ENCODE results near the gene RPSA. TPM values are rescaled to one million over a fixed set of nuclear protein-coding genes. Genes with fewer than 3 reads are reported as not detected.
"Not testable (repeated sequence)": the region's sequence is repeated elsewhere in the genome, so short reads cannot be mapped to it uniquely, and the experiment has no call there.

The RPSA gene
- total and polyA plus RNA-seq, 3 donors from 2014 or later = 387 to 858 (median 661) TPM

- Histone ChIP-seq H3K4me1 (no peaks in the 10 kb centered on the region), H3K36me3 (ENCODE audit: low read depth, missing control alignments) (no peaks in the 10 kb centered on the region), H3K27ac (no peak overlapping the region), H3K27me3 (no peaks in the 10 kb centered on the region), H3K9me3 (no peaks in the 10 kb centered on the region), H3K4me3 (no peak overlapping the region)
- 97 to 100% methylated on average over 2 of the region's 2 CpGs for WGBS, 2 donors
- intact Hi-C loops (cut with DNase I; ENCODE audit: low total_unique reads) = no loop called here
- DNase-seq = no peak
- TF ChIP-seq POLR2A (IDR thresholded peaks at IDR 0.05) (no peak), CTCF (IDR thresholded peaks at IDR 0.05) (no peak)
These were observed 43.7 kb upstream of the RPSA start for GRCh38 chr3:39362812-39363211.

DNA sequence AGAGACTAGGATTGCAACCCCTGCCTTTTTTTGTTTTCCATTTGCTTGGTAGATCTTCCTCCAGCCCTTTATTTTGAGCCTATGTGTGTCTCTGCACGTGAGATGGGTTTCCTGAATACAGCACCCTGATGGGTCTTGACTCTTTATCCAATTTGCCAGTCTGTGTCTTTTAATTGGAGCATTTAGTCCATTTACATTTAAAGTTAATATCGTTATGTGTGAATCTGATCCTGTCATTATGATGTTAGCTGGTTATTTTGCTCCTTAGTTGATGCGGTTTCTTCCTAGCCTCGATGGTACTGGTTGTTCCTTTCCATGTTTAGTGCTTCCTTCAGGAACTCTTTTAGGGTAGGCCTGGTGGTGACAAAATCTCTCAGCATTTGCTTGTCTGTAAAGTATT, 36.1 kb upstream of the RPSA start:
- H3K9me3 ChIP-seq; H3K27ac ChIP-seq; DNase-seq; H3K4me3 ChIP-seq; H3K36me3 ChIP-seq (ENCODE audit: low read depth, missing control alignments); H3K27me3 ChIP-seq; H3K4me1 ChIP-seq; intact Hi-C loops (cut with DNase I; ENCODE audit: low total_unique reads): not testable (repeated sequence)
- WGBS, 2 donors = 90 to 95% methylated on average over 4 of the region's 4 CpGs

DNA sequence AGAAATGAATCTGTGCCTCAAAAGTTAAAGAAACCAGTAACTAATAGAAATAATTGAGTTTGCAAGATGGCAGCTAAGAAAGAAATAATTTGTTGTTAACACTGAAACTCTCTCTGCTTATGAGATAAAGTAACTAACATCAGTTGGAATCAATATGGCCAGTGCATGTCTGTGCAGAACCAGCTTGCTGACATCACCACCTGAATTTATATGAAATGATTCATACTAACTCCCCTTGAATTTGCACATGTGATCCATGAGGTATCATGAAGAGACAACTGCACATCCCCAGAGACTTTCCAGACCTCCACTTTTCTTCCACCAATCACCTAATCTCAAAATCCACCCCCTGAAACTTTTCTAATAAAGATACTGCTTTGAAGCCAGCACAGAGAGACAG, 33.7 kb upstream of the RPSA start:
- Histone ChIP-seq H3K4me1 (no peaks in the 10 kb centered on the region), H3K4me3 (no peak overlapping the region), H3K27ac (no peak overlapping the region), H3K9me3 (no peaks in the 10 kb centered on the region), H3K27me3 (no peaks in the 10 kb centered on the region), H3K36me3 (ENCODE audit: low read depth, missing control alignments) (no peaks in the 10 kb centered on the region)
- no peak for DNase-seq
- TF ChIP-seq POLR2A (IDR thresholded peaks at IDR 0.05) (no peak), CTCF (IDR thresholded peaks at IDR 0.05) (no peak)
- intact Hi-C loops (cut with DNase I; ENCODE audit: low total_unique reads) = no loop called here

DNA sequence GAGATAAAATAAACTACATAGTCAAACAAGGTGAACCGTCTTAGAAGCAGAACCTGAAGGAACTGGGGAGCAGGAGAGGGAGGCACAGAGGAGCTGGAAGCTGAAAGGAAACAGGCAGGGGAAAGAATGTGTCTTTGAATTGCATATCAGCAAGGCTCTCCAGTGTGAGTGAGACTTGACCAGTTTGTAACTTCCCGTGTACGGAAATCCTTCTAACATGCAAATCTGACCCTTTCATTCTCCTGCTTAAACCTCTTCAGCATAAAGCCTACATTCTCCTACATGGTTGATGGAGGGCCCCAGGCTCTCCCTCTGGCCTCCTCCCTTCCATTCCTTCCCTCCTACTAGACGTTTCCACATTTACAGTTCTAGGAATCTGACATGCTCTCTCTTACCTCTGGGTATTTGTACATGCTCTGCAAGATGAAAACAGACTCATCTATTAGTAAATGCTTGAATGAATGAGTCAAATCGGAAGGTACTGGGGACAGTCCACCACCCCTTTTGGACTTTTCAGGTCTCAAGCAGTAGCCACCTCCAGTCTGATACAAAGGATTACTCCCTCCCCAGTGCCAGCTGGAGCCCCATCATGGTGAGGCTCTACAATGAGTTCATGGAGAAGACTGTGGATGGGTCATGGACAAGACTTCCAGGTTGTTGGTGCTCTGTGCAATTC, 29.4 kb upstream of the RPSA start:
- Histone ChIP-seq H3K4me3 (no peak overlapping the region), H3K27me3 (no peaks in the 10 kb centered on the region), H3K27ac (no peak overlapping the region), H3K9me3 (no peaks in the 10 kb centered on the region), H3K36me3 (ENCODE audit: low read depth, missing control alignments) (no peaks in the 10 kb centered on the region), H3K4me1 (peaks cover 4% of the 10 kb centered on the region)
- intact Hi-C loops (cut with DNase I; ENCODE audit: low total_unique reads) = no loop called here
- DNase-seq = no peak
- WGBS, 2 donors = 62 to 66% methylated on average over 5 of the region's 5 CpGs
- TF ChIP-seq CTCF (IDR thresholded peaks at IDR 0.05) (no peak), POLR2A (IDR thresholded peaks at IDR 0.05) (no peak)

- intact Hi-C loops (cut with DNase I; ENCODE audit: low total_unique reads) = no loop called here
- Histone ChIP-seq H3K27ac (no peak overlapping the region), H3K4me3 (no peak overlapping the region), H3K36me3 (ENCODE audit: low read depth, missing control alignments) (no peaks in the 10 kb centered on the region), H3K9me3 (no peaks in the 10 kb centered on the region), H3K27me3 (no peaks in the 10 kb centered on the region), H3K4me1 (peaks cover 10% of the 10 kb centered on the region)
- WGBS, 2 donors = 44 to 57% methylated on average over 4 of the region's 4 CpGs
- TF ChIP-seq CTCF (IDR thresholded peaks at IDR 0.05) (peak in 2 of 3 experiments; percentile 38 to 54), POLR2A (IDR thresholded peaks at IDR 0.05) (no peak)
- peak; percentile 71 for DNase-seq
These were observed 28.4 kb upstream of the RPSA start for GRCh38 chr3:39378088-39378487.
